GM18909 (cell line): ENCODE data around the gene TRPM8.
"Not testable (repeated sequence)": the region's sequence is repeated elsewhere in the genome, so short reads cannot be mapped to it uniquely, and the experiment has no call there.

Source experiments
- ATAC-seq: cut with Tn5 transposase; IDR thresholded peaks from one replicate; pipeline ENCODE4 v1.9.1; 2021; ENCODE audit warnings: mild to moderate bottlenecking; ENCODE audit not compliant: unreplicated experiment, poor library complexity

TRPM8 gene

DNA sequence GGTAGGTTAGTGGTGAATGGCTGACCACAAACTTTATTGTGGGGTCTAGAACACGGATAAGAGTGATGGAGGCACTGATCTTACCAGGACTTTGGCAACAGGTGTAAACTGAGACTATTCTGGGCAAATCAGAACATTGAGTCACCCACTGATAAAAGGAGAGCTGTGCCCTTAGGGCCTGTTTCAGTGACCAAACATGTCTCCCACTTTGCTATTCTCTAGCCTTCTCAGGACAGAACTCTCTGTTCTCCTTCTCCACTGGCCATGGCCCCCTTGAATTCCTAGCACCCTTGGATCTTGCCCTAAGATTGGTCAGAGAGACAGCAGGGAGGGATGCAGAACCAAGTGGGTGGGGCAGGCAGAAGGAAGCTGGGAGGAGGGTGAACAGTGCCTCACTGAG is 18.3 kb downstream of the TRPM8 start:
- ATAC-seq = no peak

DNA sequence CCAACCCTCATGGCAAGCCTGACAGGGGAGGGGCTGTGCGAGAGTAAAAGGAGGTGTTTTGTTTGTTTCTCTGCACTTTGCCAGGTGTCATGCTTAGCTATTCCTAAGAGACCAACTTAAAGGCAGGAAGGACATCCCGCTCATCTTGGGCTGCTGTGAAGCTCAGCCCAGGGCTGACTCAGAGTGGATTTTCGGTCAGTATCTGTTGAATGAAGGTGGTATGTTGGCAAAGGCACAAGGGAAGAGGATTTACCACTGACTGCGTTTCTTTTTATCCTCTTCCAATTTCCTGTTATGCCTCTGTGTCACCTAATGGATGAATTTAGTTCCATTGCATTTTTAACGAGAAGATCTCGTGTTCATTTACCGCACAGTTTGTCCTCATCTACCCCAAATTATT is 18.9 kb downstream of the TRPM8 start:
- ATAC-seq = no peak

DNA sequence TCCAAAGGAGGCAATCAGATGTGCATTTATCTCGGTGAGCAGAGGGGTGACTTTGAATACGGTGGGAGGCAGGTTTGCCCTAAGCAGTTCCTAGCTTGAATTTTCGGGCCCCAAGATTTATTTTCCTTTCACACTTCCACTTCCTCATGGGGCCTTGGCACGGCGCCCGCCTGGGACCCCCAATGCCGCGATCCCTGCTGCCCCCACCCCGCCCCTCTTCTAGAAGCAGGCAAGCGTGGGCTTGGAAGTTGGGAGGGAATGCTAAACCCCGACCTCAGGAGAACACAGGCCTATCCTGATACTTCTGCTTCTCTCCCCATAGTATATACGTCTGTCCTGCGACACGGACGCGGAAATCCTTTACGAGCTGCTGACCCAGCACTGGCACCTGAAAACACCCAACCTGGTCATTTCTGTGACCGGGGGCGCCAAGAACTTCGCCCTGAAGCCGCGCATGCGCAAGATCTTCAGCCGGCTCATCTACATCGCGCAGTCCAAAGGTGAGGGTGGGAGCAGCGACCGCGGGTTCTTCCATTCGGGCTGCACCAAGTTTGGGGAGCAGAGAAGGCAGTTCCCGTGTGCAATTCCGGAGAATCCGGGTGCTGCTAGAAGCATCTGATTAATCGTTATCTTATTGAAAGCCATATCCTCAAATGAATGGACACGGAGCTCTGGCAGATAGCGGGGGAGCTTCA is 21.6 kb downstream of the TRPM8 start:
- ATAC-seq = no peak

DNA sequence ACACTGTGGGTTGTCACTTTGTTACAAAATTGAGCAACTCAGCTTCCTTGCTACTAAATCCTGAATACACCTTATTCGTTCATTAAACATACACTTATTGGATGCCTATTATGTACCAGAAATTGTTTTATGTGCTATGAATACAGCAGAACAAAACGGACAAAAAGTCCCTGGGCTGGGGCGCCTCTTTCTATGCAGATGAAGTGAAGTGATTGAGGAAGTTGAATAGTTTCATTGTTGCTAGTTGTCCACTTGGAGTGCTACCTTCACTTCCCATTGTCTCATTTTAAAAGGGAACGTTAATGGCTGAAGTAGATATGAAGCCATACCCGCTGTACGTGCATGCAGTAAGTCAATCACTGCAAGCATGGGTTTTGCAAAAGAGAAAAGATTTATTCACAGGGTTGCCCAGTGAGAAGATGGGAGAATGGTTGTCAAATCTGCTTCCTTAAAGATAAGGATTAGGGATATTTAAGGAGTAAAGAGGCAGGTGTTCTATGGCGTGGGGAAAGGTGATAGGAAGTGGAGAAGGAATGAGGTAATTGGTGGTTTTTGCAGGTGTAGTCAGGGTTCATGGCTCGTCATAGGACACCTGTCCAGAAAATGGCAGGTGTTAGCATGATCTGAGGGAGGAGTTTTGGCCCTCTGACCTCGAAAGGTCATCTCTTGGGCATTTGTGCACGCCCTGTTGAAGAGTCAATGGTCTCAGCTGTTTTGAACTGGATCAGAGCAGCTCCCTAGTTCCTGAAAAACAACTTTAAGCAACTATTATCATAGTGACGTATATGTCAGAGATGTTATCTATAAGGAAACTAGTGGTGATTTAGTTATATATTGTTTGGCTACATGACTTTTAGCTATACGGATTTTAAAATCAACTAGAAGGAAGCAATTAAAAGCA is 23.5 kb downstream of the TRPM8 start:
- no peak for ATAC-seq

DNA sequence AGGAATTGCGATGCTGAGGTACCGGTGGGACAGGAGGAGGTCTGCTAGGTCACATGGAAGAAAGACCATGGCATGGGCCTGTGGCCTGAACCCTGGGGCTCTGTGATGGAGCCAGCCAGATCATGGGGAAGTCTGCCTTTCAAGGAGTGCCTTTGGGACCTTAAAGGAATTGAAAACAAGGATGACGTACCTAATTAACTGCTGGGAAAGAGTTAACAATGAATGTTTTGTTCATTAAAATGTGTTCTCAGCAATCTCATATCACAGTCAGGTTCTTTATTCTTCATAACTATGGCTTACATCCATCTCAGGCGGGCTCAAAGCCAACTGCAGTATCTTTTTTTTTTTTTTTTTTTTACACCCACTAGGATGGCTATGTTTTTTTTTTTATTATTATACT is 25.6 kb downstream of the TRPM8 start:
- no peak for ATAC-seq

DNA sequence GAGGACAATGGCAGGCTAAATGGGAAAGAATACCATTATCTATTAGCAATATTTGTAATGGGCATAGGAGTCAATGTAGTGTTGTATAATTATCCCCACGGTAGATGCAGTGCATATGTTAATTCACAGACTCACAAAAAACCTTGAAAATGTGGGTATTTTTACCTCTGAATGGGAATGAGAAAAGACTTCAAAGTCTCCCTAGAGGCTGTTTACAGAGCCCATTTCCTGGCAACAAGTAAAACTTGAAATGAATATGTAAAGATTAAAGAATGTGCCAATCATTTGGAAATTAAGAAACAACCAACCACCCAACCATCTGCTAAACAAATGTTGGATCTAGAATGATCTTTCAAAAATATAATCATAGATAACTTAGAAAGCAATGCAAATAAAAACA is 27.1 kb downstream of the TRPM8 start:
- ATAC-seq = no peak

DNA sequence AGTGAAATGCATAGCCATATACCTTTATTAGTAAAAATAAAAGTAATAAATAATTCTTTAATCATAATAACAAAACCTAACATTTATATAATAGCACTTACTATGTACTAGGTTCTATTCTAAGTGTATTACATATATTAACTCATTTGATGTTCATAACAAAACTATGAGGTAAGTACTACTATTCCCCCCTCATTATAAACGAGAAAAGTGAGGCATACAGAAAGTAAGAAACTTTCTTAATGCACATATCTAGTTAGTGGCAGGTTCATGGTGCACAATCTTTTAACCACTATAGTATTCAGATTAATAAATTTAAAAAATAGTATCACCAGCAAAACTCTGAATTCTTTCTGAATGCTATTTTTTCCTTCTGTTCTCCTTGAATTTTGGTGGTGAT is 27.5 kb downstream of the TRPM8 start:
- ATAC-seq = no peak

DNA sequence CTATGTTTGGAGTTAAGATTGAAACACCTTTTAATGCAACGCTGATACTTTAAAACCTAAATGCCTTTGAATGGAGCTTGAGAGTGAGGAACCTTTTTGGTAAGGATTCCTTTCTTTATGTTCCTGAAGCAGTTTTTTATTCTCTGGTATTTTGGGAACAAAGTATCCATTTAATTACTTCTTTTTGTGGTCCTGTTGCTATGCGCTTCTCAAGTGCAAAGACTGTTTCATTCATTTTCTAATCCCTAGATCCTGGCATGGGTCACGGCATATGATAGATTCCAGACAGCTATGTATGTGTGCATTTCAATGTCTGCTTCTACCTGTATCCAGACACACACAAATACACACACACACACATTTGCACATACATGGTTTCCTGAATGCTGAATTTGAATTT is 28.0 kb downstream of the TRPM8 start:
- no peak for ATAC-seq

DNA sequence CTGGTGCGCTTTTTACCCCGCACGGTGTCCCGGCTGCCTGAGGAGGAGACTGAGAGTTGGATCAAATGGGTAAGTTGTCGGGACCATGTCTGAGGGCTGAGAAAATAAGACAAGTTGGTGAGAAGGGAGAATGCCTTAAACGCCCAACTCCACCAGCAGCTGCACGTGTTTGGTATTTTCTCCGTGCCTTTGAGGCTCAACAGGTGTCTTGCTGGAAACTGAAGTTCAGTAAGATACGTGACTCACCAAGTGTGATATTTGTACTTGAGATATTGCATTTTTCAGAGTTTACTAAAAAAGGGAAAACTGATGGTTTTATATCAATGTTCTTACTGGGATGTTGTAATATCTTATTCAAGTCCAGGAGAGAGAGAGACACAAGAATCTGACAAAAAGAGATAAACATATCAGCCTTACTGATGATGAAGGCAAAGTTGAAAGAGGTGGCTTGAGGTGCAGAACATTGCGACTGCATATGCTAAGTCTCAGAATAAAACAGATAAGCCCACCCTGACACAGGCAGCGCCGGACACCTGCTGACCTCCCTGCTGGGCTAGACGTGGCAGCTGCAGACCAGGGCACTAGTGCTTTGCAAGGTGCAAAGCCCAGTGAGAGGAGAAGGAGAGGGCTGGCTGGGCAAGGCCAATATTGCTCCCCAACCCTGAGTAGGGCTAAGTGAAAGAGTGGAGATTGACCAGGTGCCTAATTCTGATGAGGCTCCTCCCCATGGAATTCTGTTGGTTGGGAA is 33.1 kb downstream of the TRPM8 start:
- ATAC-seq = no peak

DNA sequence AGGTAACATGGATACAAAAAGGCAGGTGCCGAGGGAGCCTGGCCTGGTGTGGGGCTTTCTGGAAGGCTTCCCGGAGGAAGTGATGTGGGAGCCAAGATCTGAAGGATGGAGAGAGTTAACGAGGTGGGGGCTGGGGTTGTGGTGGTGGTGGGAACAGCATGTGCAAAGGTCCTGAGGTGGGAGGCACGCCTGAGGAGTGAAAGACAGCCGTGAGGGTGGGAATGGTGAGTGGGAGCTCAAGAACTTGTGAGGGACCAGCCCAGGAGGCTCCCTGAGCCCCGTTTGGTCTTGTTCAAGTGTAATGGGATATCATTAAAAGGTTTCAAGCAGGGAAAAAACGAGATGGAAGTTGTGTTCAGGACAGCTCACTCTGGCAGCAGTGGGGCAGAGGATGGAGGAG is 35.2 kb downstream of the TRPM8 start:
- no peak for ATAC-seq

DNA sequence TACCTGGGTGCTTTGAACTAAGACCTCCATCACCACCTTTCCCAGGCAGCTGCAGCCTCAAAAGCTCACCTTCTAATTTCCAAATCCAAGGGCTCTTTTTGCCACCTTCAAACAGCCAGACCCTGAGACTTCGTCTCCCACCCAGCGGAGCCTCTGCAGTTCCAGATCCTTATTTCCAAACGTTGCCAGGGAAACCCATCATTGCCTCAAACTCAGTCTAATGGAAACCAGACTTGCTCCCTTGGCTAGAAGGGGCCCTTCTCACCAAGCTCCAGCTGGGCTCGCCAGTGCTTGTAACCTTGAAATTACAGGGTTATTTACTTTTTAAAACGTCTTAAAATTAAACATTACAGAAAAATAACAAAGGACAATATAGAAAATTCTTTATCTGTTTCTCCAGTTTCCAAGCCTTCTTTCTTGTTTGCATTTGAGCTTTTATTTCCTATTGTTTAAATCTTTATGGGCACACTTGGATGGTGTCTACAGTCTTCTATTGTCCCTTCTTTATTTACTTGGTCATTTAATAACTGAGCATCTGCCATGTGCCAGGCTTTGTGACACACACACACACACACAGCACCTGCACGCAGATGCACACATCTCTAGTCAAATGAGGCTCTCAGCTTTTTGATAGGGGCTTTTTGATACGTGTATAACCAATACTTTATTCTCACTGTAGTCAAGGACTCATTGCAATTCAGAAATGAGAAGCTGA is 36.1 kb downstream of the TRPM8 start:
- no peak for ATAC-seq

DNA sequence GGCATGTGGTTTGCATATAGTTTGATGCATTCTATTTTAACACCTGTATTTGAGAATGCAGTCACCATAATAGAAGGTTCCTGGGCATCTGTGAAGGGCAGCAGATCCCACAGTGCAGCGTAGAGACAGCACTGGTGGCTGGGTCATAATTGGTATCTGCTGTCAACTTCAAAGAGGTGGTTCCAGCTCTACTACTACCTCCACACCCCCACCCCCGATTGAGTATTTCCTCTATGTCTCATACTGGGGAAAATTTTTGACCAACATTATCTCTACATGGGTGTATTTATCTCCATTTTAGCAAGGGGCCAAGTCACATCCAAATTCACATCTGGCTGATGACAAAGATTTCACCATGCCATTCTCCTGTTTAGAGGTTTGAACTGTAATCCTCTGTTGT is 43.0 kb downstream of the TRPM8 start:
- ATAC-seq = no peak

DNA sequence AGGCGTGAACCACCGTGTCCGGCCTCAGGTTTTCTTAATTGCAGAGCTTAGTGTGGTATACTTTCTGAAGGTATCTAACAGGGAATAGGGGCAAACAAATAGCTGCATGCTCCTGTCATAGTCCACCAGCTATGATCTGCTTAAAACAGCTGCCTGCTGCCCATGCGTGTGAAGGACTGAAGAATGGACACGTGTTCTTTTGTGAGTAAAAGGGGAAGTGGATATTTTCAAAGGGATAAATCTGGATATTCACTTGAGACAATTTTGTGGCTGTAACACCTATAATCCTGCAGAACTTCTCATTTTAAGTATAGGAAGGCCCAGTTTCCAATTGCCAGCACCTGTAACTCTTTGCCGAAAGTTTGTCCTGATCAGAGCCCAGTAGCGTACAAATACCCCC is 44.7 kb downstream of the TRPM8 start:
- no peak for ATAC-seq

DNA sequence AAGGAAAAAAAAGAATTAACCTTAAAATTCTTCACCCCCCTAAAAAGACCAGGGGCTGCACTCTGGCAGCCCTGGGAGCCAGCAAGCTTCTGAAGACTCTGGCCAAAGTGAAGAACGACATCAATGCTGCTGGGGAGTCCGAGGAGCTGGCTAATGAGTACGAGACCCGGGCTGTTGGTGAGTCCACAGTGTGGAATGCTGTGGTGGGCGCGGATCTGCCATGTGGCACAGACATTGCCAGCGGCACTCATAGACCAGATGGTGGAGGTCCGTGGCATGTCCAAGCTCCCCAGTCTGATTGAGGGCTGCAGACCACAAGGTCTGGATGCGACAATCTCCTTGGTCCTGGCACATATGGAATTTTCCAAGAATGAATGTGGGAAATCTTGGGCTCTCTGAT is 47.4 kb downstream of the TRPM8 start:
- ATAC-seq = no peak

DNA sequence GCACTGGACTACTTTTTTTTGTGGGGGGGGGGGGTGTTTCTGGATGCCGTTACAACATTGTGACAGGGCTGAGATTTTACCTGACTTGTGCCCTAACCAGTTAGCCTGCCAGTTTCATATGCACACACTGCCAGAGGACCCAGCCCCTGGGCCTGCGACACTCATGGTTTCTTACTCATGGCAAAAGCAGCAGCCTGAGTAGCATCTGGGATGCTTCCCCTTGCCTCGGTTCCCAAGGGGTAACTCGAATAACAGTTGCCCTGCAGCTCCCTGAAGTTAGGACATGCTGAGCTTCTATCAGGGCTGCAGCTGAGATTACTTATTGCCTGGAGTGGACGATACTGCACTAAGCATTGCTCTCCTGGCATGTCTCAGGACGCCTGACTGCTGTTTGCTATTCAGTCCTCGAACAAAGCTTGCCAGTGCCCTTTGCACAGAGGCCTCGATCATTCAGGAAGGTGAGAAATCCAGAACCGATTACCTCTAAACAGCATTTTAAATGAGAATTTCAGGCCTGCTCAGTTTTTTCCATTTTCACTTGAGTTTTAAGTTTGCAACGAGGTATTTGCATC is 47.9 kb downstream of the TRPM8 start:
- no peak for ATAC-seq

DNA sequence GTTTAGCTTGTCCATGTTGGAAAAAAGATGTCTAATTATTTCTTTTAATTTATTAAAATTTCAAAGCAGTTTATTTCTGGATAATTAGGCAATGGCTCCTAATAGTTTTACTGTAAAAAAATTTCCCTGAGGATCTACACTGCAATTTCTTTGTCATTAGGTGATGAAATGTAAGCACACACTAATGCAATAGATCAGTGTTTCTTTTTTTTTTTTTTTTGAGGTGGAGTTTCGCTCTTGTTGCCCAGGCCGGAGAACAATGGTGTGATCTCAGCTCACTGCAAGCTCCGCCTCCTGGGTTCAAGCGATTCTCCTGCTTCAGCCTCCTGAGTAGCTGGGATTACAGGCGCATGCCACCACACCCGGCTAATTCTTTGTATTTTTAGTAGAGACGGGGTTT is 48.5 kb downstream of the TRPM8 start:
- not testable (repeated sequence) for ATAC-seq

DNA sequence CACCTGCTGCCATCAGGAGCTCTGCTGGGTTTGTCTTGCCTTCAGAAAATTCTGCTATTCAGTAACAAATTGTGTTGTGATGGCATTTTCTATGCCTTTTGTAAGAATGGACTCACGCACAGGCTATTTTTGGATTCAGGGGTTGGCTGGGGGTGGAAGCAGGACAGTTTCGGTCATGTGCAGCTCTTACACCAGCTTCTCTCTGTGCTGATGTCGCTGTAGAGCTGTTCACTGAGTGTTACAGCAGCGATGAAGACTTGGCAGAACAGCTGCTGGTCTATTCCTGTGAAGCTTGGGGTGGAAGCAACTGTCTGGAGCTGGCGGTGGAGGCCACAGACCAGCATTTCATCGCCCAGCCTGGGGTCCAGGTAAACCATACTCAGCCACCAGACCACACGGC is 49.2 kb downstream of the TRPM8 start:
- no peak for ATAC-seq

DNA sequence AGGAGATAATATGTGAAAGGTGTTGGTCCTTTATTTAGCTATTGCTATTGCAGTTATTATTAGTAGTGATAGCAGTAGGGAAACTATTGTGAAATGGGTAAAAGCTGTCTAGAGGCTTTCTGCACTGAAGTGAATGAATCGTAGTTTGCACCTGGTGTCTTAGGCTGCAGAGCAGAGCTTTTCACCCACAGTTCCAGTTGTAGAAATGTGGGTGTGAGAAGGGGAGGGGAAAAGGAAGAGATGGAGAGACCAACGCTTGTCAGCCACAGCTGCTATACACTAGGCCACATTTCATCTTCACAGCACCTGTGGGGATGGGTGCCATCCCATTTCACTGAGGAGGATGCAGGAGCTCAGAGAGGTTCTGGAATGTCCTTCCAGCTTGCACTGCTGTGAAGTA is 50.0 kb downstream of the TRPM8 start:
- no peak for ATAC-seq

DNA sequence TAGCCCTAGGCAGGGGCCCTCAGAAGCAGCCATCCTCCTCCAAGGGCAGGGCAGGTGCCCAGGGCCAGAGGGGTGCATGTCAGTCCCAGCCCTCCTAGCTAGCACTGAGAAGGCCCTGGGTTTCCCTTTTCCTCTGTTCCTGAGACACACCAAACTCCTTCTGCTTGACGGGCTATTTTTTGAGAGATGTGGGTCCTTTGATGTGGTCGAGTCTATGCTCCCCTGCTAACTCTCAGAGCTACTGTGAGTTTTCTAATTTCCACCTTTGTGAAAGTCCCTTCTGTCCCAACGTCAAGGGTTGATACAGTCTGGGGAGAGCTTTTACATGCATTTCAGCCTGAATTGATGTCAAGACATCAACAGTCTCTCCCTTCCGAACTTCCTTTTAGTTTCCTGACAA is 51.4 kb downstream of the TRPM8 start:
- no peak for ATAC-seq

DNA sequence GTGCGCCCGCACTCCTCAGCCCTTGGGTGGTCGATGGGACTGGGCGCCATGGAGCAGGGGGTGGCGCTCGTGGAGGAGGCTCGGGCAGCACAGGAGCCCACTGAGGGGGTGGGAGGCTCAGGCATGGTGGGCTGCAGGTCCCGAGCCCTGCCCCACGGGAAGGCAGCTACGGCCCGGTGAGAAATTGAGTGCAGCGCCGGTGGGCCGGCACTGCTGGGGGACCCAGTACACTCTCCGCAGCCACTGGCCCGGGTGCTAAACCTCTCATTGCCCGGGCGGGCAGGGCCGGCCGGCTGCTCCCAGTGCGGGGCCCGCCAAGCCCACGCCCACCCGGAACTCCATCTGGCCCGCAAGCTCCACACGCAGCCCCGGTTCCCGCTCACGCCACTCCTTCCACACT is 55.3 kb downstream of the TRPM8 start:
- ATAC-seq = not testable (repeated sequence)
